K562 (cell line): Measurements from ENCODE around the gene UBE2O. TPM values are rescaled to one million over a fixed set of nuclear protein-coding genes. Genes with fewer than 3 reads are reported as not detected.

Source experiments
- ARID1B ChIP-seq: fragments of 450-650 bp; IDR thresholded peaks from 2 replicates; pipeline ENCODE4 v1.6.1; 2016; ENCODE audit warnings: antibody characterized with exemption, mild to moderate bottlenecking, inconsistent platforms
- CHD1 ChIP-seq: fragments of 200-600 bp; sonication (generic); IDR thresholded peaks from one replicate; pipeline ENCODE4 v1.6.1; 2012; ENCODE audit warnings: mild to moderate bottlenecking, moderate library complexity, low read length, inconsistent platforms
- ETV1 ChIP-seq: fragments of 450-650 bp; conservative IDR thresholded peaks from 2 replicates; pipeline ENCODE4 v1.6.1; 2016; ENCODE audit warnings: missing genetic modification characterization, control low read depth, low read depth, missing compliant biosample characterization
- ETV6 ChIP-seq, 3 experiments: fragments of 150-350 bp in 1 of 3; sonication (generic) in 1 of 3; formaldehyde crosslinking in 1 of 3; IDR thresholded peaks; 2 replicates each; pipeline versions ENCODE4 v1.6.1 to v1.8.0; 2014 to 2022; ENCODE audit warnings: borderline replicate concordance in 2 of 3, low read depth in 2 of 3, antibody characterized with exemption in 1 of 3, low read length in 1 of 3, mild to moderate bottlenecking in 1 of 3, missing genetic modification reagents in 1 of 3
- HDAC2 ChIP-seq: fragments of 450-650 bp; IDR thresholded peaks from 2 replicates; pipeline ENCODE4 v1.6.1; 2016; ENCODE audit warnings: mild to moderate bottlenecking
- NFE2 ChIP-seq: IDR thresholded peaks from 2 replicates; pipeline ENCODE4 v1.6.1; 2014; ENCODE audit warnings: antibody characterized with exemption, low read depth
- NRF1 ChIP-seq, 2 experiments: fragments of 450-650 bp; IDR thresholded peaks in 1 of 2; conservative IDR thresholded peaks in 1 of 2; 2 replicates each; pipeline ENCODE4 v1.6.1; 2014; ENCODE audit warnings: mild to moderate bottlenecking in 2 of 2
- SMARCE1 ChIP-seq: fragments of 450-650 bp; IDR thresholded peaks from 2 replicates; pipeline ENCODE4 v1.7.1; 2016; ENCODE audit warnings: mild to moderate bottlenecking
- SP1 ChIP-seq: sonication (generic); formaldehyde crosslinking; IDR thresholded peaks from 2 replicates; pipeline ENCODE4 v1.8.1; 2022; ENCODE audit warnings: mild to moderate bottlenecking, missing genetic modification reagents
- ZNF444 ChIP-seq: fragments of 250-450 bp; sonication (Bioruptor Pico); IDR thresholded peaks from 2 replicates; pipeline ENCODE4 v1.4.0; 2020; ENCODE audit warnings: mild to moderate bottlenecking, moderate library complexity
- ZNF740 ChIP-seq, 3 experiments: fragments of 200-800 bp in 1 of 3; sonication (Bioruptor generic) in 1 of 3; sonication (generic) in 1 of 3; formaldehyde crosslinking in 1 of 3; IDR thresholded peaks; 2 replicates each; pipeline versions ENCODE4 v1.6.1 to v1.8.0; 2016 to 2022; ENCODE audit warnings: mild to moderate bottlenecking in 2 of 3, missing compliant biosample characterization in 2 of 3, missing genetic modification characterization in 2 of 3, missing genetic modification reagents in 1 of 3
- polyA plus RNA-seq, 8 experiments: library from polyadenylated mRNA; depleted of rRNA in 4 of 8; stranded (reverse) in 5 of 8; unstranded in 3 of 8; fragments of >200 nt; fragmentation: Nextera tagmentation in 2 of 8; fragmentation: Illumina TruSeq in 1 of 8; extraction: Ambion mirVana in 2 of 8; extraction: Trizol in 1 of 8; gene quantifications; 2 replicates each; pipeline versions ENCODE4 v1.2.1 to v1.2.3, GENCODE V29; 2011 to 2014; ENCODE audit warnings: inconsistent platforms in 1 of 8, missing spikeins in 1 of 8
- total RNA-seq, 7 experiments: library from RNA; depleted of rRNA in 6 of 7; stranded (reverse); fragments of >200 nt in 6 of 7; fragmentation: Illumina TruSeq in 2 of 7; extraction: Trizol in 2 of 7; gene quantifications; 2 replicates each; pipeline versions ENCODE4 v1.2.1 to v1.2.3, GENCODE V29; 2011 to 2021; ENCODE audit warnings: low replicate concordance in 1 of 7
- TF ChIP-seq, protein P1 (sequence below): sonication (generic); formaldehyde crosslinking; IDR thresholded peaks from 2 replicates; pipeline ENCODE4 v1.8.1; 2022; ENCODE audit warnings: missing genetic modification reagents
- TF ChIP-seq, protein P2 (sequence below): sonication (generic); formaldehyde crosslinking; IDR thresholded peaks from 2 replicates; pipeline ENCODE4 v1.8.1; 2023; ENCODE audit warnings: missing genetic modification reagents, mild to moderate bottlenecking, borderline replicate concordance
- TF ChIP-seq, protein P3 (sequence below): fragments of 150-350 bp; IDR thresholded peaks from 2 replicates; pipeline ENCODE4 v1.6.1; 2014; ENCODE audit warnings: low read depth, mild to moderate bottlenecking, low read length, borderline replicate concordance

UBE2O gene
- total and polyA plus RNA-seq, 9 of the 15 experiments (the other 6 are each of a cell fraction or from before 2014, with no cell fraction given) = 1.6 to 39.7 (median 13.3) TPM

GRCh38 chr17:76384987-76385891, 67.7 kb downstream of the UBE2O start (continued):
- TF ChIP-seq ZNF740 (CRISPR knock-in tag; IDR thresholded peaks at IDR 0.05) (no peak), ZNF740 (tag; IDR thresholded peaks at IDR 0.05) (no peak), ETV1 (tag) (peak; percentile 41; the same call in 1 of the 2 replicates), ARID1B (peak; percentile 82), ETV6 (IDR thresholded peaks at IDR 0.05; ENCODE audit: borderline replicate concordance in 1 of 2, low read depth in 2 of 2, low read length in 1 of 2) (no peak), ETV6 (CRISPR knock-in tag; IDR thresholded peaks at IDR 0.05; ENCODE audit: borderline replicate concordance) (no peak), SMARCE1 (0 out of 2 replicates have a peak, but pooled peaks have one; percentile 40), SP1 (CRISPR knock-in tag) (peak; percentile 63; the same call in 1 of the 2 replicates), ZNF444 (no peak), NRF1 (conservative IDR thresholded peaks at IDR 0.05 in 1 of 2, IDR thresholded peaks at IDR 0.05 in 1 of 2) (peak; percentile 31 to 48), NFE2 (no peak), CHD1 (peak; percentile 84), HDAC2 (peak; percentile 60; the same call in 1 of the 2 replicates)
- TF ChIP-seq, protein P1, sequence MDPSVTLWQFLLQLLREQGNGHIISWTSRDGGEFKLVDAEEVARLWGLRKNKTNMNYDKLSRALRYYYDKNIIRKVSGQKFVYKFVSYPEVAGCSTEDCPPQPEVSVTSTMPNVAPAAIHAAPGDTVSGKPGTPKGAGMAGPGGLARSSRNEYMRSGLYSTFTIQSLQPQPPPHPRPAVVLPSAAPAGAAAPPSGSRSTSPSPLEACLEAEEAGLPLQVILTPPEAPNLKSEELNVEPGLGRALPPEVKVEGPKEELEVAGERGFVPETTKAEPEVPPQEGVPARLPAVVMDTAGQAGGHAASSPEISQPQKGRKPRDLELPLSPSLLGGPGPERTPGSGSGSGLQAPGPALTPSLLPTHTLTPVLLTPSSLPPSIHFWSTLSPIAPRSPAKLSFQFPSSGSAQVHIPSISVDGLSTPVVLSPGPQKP (CRISPR knock-in tag) = no peak
- TF ChIP-seq, protein P2, sequence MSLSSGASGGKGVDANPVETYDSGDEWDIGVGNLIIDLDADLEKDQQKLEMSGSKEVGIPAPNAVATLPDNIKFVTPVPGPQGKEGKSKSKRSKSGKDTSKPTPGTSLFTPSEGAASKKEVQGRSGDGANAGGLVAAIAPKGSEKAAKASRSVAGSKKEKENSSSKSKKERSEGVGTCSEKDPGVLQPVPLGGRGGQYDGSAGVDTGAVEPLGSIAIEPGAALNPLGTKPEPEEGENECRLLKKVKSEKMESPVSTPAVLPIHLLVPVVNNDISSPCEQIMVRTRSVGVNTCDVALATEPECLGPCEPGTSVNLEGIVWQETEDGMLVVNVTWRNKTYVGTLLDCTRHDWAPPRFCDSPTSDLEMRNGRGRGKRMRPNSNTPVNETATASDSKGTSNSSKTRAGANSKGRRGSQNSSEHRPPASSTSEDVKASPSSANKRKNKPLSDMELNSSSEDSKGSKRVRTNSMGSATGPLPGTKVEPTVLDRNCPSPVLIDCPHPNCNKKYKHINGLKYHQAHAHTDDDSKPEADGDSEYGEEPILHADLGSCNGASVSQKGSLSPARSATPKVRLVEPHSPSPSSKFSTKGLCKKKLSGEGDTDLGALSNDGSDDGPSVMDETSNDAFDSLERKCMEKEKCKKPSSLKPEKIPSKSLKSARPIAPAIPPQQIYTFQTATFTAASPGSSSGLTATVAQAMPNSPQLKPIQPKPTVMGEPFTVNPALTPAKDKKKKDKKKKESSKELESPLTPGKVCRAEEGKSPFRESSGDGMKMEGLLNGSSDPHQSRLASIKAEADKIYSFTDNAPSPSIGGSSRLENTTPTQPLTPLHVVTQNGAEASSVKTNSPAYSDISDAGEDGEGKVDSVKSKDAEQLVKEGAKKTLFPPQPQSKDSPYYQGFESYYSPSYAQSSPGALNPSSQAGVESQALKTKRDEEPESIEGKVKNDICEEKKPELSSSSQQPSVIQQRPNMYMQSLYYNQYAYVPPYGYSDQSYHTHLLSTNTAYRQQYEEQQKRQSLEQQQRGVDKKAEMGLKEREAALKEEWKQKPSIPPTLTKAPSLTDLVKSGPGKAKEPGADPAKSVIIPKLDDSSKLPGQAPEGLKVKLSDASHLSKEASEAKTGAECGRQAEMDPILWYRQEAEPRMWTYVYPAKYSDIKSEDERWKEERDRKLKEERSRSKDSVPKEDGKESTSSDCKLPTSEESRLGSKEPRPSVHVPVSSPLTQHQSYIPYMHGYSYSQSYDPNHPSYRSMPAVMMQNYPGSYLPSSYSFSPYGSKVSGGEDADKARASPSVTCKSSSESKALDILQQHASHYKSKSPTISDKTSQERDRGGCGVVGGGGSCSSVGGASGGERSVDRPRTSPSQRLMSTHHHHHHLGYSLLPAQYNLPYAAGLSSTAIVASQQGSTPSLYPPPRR = peak; percentile 8; the same call in 1 of the 2 replicates
- TF ChIP-seq, protein P3, sequence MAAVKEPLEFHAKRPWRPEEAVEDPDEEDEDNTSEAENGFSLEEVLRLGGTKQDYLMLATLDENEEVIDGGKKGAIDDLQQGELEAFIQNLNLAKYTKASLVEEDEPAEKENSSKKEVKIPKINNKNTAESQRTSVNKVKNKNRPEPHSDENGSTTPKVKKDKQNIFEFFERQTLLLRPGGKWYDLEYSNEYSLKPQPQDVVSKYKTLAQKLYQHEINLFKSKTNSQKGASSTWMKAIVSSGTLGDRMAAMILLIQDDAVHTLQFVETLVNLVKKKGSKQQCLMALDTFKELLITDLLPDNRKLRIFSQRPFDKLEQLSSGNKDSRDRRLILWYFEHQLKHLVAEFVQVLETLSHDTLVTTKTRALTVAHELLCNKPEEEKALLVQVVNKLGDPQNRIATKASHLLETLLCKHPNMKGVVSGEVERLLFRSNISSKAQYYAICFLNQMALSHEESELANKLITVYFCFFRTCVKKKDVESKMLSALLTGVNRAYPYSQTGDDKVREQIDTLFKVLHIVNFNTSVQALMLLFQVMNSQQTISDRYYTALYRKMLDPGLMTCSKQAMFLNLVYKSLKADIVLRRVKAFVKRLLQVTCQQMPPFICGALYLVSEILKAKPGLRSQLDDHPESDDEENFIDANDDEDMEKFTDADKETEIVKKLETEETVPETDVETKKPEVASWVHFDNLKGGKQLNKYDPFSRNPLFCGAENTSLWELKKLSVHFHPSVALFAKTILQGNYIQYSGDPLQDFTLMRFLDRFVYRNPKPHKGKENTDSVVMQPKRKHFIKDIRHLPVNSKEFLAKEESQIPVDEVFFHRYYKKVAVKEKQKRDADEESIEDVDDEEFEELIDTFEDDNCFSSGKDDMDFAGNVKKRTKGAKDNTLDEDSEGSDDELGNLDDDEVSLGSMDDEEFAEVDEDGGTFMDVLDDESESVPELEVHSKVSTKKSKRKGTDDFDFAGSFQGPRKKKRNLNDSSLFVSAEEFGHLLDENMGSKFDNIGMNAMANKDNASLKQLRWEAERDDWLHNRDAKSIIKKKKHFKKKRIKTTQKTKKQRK = no peak
